Activated naive CD4-positive, alpha-beta T cell treated with anti-CD3 and anti-CD28 coated beads, Interleukin-2, amount 50 U/mL, for 72 hours (primary cell): ENCODE data around the gene OSBPL2. TPM values are rescaled to one million over a fixed set of nuclear protein-coding genes. Genes with fewer than 3 reads are reported as not detected.

Source experiments
- ATAC-seq, 2 donors: fragments of 150-1000 bp; cut with Tn5 transposase; 2 replicates each; pipeline ENCODE4 v1.10.0; 2021; ENCODE audit warnings: mild to moderate bottlenecking in 2 of 2, moderate library complexity in 2 of 2
- DNase-seq, 2 donors: peaks; one replicate each; pipeline ENCODE4 v3.0.0; 2021 to 2022; ENCODE audit warnings: low spot score in 2 of 2
- H3K27ac Mint-ChIP-seq, 2 donors: one replicate each; pipeline ENCODE4 v1.8.0; 2022; ENCODE audit warnings: mild to moderate bottlenecking in 2 of 2, mixed read lengths in 2 of 2
- H3K36me3 Mint-ChIP-seq, 2 donors: one replicate each; pipeline ENCODE4 v1.8.0; 2022; ENCODE audit warnings: mixed read lengths in 2 of 2
- H3K9me3 Mint-ChIP-seq, 2 donors: one replicate each; pipeline ENCODE4 v1.8.0; 2022; ENCODE audit warnings: mixed read lengths in 2 of 2
- total RNA-seq, 2 donors: library from RNA; stranded (reverse); gene quantifications; one replicate each; pipeline ENCODE4 v1.2.3, GENCODE V29; 2022

The OSBPL2 gene
- total RNA-seq, 2 donors from 2014 or later, result 30.0 to 49.5 TPM

GRCh38 chr20:62293111-62293784 is 54.9 kb downstream of the OSBPL2 start:
- H3K9me3 Mint-ChIP-seq, result no peaks in the 10 kb centered on the region
- no peak for DNase-seq
- no peaks in the 10 kb centered on the region for H3K36me3 Mint-ChIP-seq
- no peak for ATAC-seq
- H3K27ac Mint-ChIP-seq, result peak overlapping the region in 1 of 2 donors; percentile 50

DNA sequence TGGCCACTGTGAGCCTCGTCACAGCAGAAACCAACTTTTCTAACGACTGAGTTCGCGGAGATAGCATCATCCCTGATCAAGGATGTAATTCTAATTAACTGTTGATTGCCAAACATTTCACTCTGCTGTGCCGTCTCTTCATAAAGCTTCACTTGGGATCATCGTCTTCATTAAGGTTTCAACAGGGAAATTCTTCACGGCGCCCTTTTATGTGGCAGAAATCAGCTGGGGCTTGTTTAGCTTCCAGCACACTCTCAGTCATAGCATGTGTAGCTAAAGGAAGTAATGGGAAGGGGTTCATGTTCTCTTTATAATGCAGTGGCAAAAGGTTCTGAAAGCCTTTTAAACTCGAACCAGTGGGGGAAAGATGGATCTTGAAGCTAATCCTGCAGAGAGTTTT is 55.6 kb downstream of the OSBPL2 start:
- Mint-ChIP-seq H3K36me3 (no peaks in the 10 kb centered on the region), H3K27ac (no peak overlapping the region), H3K9me3 (no peaks in the 10 kb centered on the region)
- DNase-seq, result no peak
- no peak for ATAC-seq

DNA sequence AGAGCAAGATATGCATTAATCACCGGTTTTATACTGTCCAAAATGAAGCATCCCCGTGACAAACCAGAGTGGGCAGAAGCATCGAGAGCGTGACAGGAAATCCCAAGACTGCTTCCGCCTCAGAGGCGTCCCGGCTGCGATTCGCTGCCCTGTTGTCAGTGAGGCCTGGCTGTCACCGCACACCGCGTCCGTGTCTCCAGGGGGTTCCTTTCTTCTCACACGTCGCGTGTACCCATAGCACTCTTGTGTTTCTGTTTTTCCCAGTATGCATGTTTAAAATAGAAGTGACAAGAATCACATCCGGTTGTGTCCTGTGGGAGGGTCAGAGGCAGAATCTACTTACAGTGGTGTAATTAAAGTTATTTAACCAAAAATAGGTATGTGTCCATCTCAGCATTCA is 56.2 kb downstream of the OSBPL2 start:
- no peaks in the 10 kb centered on the region for H3K9me3 Mint-ChIP-seq
- H3K27ac Mint-ChIP-seq, result peak overlapping the region in 1 of 2 donors; percentile 22
- H3K36me3 Mint-ChIP-seq, result no peaks in the 10 kb centered on the region
- DNase-seq, result no peak
- ATAC-seq, result no peak

DNA sequence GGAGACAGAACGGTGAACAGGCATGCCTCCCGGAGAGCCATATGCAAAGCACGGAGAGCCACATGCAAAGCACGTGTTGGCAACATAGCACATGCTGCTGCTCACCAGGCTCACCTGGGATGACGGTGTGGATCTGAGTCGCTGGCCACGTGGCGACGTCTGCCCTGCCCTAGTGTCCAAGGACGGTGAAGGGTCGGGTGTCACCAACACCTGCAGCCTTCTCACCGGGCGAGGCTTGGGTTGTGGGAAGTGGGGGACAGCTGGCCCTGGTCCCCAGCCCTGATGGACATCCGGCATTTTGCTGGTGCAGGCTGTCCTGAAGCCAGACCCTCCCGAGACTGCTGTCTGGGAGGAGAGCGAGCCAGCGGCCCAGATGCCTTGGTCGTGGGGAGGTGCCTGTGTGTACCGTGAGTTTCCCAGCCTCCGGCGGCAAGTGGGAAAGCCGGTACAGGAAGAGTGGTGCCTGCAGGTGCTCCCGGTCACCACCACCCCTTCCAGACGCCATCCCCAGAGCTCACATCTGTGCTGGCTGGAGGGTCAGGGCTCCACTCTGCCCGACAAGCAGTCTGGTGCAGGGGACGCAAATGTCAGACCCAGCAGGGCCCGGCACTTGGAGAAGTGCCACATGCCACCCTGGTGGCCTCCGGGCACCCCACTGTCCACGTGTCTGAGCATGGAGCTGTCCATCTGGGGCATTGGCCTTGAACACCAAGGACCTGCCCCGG is 58.6 kb downstream of the OSBPL2 start:
- Mint-ChIP-seq H3K27ac (no peak overlapping the region), H3K9me3 (no peaks in the 10 kb centered on the region), H3K36me3 (peaks cover 0 to 2% of the 10 kb centered on the region in 2 donors)
- no peak for ATAC-seq
- no peak for DNase-seq

DNA sequence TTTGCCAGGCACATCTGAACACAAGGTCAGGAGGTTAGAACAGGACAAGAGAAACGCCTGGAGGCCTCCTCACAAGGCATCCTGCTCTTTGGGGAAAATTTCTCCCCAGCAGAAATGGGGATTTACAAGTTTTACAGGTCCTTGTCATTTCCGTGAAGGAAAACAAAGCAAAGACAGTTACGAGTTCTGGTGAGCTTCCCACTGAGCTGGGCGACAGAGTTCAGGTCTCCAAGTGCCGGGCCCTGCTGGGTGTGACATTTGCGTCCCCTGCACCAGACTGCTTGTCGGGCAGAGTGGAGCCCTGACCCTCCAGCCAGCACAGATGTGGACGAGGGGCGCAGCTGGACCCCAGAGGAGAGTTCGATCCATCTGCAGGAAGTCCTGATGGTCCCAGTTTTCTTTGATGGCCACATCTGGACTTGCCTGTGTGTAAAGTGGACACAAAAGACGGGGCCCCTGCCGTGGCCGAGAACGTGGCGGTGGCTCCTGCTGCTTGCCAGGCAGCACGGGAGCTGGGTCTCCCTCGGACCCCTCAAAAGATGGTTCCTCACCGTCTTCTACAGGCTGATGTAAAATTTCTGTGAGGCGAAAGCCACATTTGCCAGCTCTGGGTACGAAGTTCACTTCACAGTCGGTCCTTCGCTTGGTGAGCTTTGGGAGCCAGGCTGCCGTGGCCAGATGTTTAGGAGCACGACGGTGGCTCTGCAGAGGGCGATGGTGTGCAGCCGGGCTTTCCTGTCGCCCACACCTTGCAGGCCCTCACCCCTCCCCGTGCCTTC is 59.3 kb downstream of the OSBPL2 start:
- no peak for ATAC-seq
- peaks cover 0 to 5% of the 10 kb centered on the region in 2 donors for H3K36me3 Mint-ChIP-seq
- no peak overlapping the region for H3K27ac Mint-ChIP-seq
- H3K9me3 Mint-ChIP-seq, result no peaks in the 10 kb centered on the region
- no peak for DNase-seq

DNA sequence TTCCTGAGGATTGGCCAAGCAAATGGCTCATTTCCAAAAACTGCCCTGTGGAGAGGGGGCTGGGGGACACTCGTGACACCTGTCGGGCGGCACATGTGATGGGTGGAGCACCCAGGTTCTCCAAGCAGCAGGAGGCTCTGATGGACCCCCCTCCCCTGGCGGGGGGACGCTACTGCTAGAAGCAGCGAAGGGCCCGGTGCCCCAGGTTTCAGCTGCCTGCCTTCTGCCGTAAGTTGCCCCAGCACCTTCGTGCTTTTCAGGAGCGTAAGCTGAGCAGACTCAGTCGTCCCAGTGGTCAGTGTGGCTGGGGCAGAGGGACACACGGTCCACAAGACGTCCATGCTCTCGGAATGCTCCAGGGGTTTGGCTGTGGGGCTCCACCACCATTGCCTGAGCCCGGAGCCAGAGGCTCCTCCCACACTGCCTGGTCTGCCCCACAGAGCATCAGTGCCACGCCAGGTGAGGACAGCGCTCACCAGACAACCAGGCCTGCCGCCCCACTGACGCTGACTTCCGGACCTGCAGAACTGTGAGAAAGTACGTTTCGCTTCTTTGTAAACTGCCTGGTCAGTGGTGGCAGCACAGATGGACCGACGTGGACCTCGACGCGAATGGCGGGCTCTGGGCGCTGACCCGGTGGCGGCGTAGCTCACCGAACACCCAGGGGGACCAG is 60.4 kb downstream of the OSBPL2 start:
- ATAC-seq, result no peak
- H3K36me3 Mint-ChIP-seq, result peaks cover 4 to 9% of the 10 kb centered on the region in 2 donors

GRCh38 chr20:62299666-62300236 is 61.4 kb downstream of the OSBPL2 start:
- H3K9me3 Mint-ChIP-seq, result no peaks in the 10 kb centered on the region
- H3K27ac Mint-ChIP-seq, result no peak overlapping the region
- ATAC-seq (no peak), DNase-seq (no peak)
- peaks cover 13 to 19% of the 10 kb centered on the region in 2 donors for H3K36me3 Mint-ChIP-seq

More for the DNA sequence above, 60.4 kb downstream of the OSBPL2 start:
- H3K9me3 Mint-ChIP-seq, result no peaks in the 10 kb centered on the region
- DNase-seq, result no peak
- no peak overlapping the region for H3K27ac Mint-ChIP-seq

DNA sequence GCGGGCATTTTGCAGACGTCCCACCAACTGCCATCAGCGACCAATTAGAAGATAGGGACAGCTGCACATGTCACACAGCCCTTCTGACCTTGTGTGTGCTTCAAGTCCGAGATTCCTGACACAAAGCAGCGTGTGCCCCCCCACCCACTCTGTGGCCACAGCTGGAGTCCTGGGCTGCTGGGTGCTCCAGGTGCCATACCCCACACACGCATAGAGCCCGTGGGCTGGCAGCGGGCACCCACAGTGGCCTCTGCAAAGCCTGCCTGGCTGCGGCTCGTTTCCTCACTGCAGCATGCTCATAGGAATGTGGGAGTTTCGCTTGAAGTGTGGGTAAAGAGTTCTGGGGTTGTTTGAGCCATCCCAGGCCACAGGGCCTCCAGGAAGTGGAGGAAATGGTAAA is 62.0 kb downstream of the OSBPL2 start:
- H3K9me3 Mint-ChIP-seq, result no peaks in the 10 kb centered on the region
- ATAC-seq (no peak), DNase-seq (no peak)
- H3K27ac Mint-ChIP-seq, result no peak overlapping the region
- H3K36me3 Mint-ChIP-seq, result peaks cover 13 to 22% of the 10 kb centered on the region in 2 donors

DNA sequence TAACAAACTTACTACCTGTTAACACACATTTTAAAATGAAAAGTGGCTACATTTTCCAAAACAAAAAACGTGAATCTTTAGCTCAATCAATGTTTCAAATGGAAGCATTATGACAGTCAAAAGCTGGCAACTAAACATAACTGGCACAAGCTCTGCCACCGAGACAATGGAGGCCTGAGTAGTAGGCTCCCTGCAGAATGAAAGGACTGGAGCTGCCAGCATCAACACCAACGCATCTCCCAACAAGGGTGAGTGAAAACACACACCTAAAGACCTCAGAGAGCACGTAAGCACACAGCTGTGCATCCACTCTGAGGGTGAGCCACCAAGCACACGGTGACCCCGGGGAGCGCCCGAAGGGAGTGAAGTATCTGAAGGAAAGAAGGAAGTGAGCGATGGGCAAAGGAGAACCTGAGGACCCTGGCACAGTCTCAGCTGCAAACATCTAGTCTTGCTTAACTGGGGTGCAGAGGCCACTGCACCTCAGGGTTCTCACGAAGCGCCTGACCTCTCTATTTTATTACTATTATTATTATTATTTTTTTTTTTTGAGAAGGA is 62.9 kb downstream of the OSBPL2 start:
- H3K27ac Mint-ChIP-seq, result peak overlapping the region; percentile 44 to 98
- DNase-seq (no peak), ATAC-seq (no peak)
- peaks cover 13 to 31% of the 10 kb centered on the region in 2 donors for H3K36me3 Mint-ChIP-seq
- no peaks in the 10 kb centered on the region for H3K9me3 Mint-ChIP-seq

DNA sequence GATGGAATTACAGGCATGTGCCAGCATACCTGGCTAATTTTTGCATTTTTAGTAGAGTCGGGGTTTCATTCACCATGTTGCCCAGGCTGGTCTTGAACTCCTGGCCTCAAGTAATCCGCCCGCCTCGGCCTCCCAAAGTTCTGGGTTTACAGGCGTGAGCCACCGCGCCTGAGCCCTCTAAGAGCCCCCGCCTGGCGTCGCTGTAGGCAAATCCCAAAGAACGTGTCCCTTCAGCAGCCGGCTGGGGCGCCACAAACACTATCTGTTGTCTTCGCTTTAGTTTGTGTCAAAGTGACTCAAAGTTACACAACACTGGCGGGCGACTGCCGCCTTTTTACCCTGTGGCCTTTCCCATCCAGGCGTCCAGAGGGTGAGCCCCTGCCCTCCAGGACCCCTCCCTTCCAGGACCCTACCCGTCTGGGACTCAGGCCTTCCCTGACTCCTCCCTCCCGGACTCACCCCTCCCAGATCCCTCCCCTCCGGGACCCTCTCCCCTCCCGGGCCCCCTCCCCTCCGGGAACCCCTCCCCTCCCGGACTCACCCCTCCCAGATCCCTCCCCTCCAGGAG is 63.5 kb downstream of the OSBPL2 start:
- ATAC-seq (peak; percentile 60 to 63), DNase-seq (peak; percentile 85 to 88)
- Mint-ChIP-seq H3K27ac (peak overlapping the region; percentile 98 to 100), H3K9me3 (no peaks in the 10 kb centered on the region), H3K36me3 (peaks cover 13 to 31% of the 10 kb centered on the region in 2 donors)

DNA sequence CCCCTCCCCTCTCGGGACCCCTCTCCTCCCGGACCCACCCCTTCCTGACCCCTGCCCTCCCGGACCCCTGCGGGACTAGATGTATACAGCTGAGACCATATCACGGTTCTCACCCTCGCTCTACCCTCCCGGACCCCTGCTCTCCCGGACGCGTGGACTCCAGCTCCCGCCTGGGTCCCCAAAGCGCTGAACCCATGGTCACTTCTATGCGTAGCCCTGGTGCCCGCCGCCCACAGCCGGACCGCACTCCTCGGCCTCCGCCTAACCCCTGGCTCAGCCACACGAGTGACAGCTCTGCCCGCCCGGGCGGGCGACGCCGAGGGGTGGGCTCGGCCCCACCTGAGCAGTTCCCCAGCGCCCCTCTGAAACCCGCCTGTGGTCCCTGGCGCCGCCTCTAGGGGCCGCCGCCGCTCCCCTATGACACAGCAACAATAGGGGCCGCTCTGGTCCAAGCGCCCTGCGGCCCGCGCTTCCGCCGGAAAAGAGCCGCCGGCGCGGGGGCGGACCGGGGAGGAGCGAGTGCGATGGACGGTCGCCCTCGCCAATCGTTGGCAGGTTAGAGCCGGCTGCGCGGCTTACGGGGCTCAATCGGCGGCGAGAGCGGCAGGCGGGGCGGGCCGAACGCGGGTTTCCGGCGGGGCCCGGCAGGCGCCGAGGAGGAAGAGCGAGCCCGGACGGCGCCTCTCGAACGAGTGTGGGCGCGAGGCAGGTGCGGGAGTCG is 64.2 kb downstream of the OSBPL2 start, which contains the start of gene ADRM1:
Gene ADRM1, plus strand, starts transcription at position 657 of the 721 bp plus-strand sequence. CDS start 572 bp downstream, outside the sequence.
- peak; percentile 85 for ATAC-seq
- peak within 1 kb of the TSS; percentile 98 to 100 for H3K27ac Mint-ChIP-seq
- H3K9me3 Mint-ChIP-seq, result no peaks in the 10 kb centered on the region
- H3K36me3 Mint-ChIP-seq, result peaks cover 13 to 31% of the 10 kb centered on the region in 2 donors
- DNase-seq, result peak; percentile 99

DNA sequence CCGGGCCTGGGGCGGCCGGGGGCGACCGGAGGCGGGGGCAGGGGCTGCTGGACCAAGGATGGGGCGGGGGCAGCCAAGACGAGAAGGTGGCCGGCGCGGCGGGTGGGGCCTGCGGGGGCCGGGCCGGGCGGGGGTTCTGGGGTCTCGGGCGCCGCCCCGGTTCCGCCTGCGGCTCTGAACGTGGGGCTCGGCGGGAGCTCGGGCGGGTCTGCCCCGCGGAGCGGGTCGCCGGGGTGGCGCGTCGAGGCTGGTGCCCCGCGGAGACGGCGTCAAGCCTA is 64.7 kb downstream of the OSBPL2 start:
- Mint-ChIP-seq H3K27ac (peak overlapping the region; percentile 14 to 98), H3K36me3 (peaks cover 13 to 31% of the 10 kb centered on the region in 2 donors), H3K9me3 (no peaks in the 10 kb centered on the region)
- ATAC-seq (no peak), DNase-seq (no peak)

DNA sequence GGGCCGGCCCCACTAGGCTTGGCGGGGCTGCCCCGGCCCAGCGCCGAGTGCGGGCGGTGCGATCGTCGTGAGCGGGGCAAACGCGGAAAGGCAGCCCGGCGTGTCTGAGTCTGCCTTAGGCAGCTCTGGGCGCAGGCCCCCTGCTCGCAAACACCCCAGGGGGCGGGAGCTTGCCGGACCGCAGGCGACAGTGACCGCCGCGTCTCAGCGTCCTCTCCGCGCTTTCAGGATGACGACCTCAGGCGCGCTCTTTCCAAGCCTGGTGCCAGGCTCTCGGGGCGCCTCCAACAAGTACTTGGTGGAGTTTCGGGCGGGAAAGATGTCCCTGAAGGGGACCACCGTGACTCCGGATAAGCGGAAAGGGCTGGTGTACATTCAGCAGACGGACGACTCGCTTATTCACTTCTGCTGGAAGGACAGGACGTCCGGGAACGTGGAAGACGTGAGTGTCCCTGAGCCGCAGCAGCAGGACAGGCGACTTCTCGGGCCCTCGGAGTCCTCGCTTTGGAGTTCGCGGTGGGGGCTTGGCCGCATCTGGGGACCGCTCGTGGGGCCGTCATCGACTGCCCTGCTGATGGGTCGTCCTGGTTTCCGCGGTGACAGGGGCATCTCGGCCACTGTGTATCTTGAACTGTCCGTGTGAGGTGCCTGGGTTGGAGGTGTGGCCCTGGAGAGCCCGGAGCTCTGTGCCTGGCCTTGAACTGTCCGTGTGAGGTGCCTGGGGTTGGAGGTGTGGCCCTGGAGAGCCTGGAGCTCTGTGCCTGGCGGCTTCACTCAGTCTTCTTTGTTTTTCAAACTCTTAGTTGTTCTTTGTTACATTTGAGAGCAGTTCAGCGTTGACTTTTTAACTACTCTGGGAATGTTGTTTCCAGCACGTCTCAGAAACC is 65.3 kb downstream of the OSBPL2 start:
- peak overlapping the region; percentile 94 to 98 for H3K27ac Mint-ChIP-seq
- peak in 1 of 2 donors; percentile 14 for ATAC-seq
- no peaks in the 10 kb centered on the region for H3K9me3 Mint-ChIP-seq
- no peak for DNase-seq
- peaks cover 13 to 31% of the 10 kb centered on the region in 2 donors for H3K36me3 Mint-ChIP-seq

- peaks cover 13 to 31% of the 10 kb centered on the region in 2 donors for H3K36me3 Mint-ChIP-seq
- DNase-seq, result no peak
- H3K9me3 Mint-ChIP-seq, result no peaks in the 10 kb centered on the region
- peak overlapping the region; percentile 94 to 98 for H3K27ac Mint-ChIP-seq
- ATAC-seq, result no peak
Measured at GRCh38 chr20:62304331-62305148, 66.2 kb downstream of the OSBPL2 start.
